Bronchial epithelial cell (primary cell): ENCODE measurements around the gene SPEG. TPM values are rescaled to one million over a fixed set of nuclear protein-coding genes. Genes with fewer than 3 reads are reported as not detected.

ENCODE experiments used
- DNase-seq: peaks from one replicate; pipeline ENCODE4 v3.0.0-alpha.2; 2010; ENCODE audit warnings: low read depth
- FAIRE-seq: peaks from 2 replicates; lab custom pipeline; 2011; peaks lifted over from hg19 to GRCh38; lab: Jason Lieb, UNC
- H3K27me3 ChIP-seq: 2 replicates; pipeline ENCODE4 v1.5.1; 2011; ENCODE audit warnings: low read length; ENCODE audit not compliant: control insufficient read depth, insufficient read depth
- H3K36me3 ChIP-seq: 2 replicates; pipeline ENCODE4 v1.5.1; 2011; ENCODE audit warnings: low read length; ENCODE audit not compliant: control insufficient read depth, insufficient read depth
- H3K4me3 ChIP-seq: 2 replicates; pipeline ENCODE4 v1.5.1; 2011; ENCODE audit warnings: mild to moderate bottlenecking, low read depth, low read length, control low read depth
- total RNA-seq: library from RNA; depleted of rRNA; stranded (reverse); fragments of >200 nt; gene quantifications from 2 replicates; pipeline ENCODE4 v1.2.1, GENCODE V29; 2014
- TF ChIP-seq, protein P1 (sequence below): IDR thresholded peaks from 2 replicates; pipeline ENCODE4 v1.5.1; 2011; ENCODE audit warnings: mild to moderate bottlenecking, moderate library complexity, low read length, control low read depth, inconsistent platforms; ENCODE audit not compliant: insufficient read depth, severe bottlenecking

Gene SPEG
- total RNA-seq, 1 donor from 2014 or later: 1.8 TPM

DNA sequence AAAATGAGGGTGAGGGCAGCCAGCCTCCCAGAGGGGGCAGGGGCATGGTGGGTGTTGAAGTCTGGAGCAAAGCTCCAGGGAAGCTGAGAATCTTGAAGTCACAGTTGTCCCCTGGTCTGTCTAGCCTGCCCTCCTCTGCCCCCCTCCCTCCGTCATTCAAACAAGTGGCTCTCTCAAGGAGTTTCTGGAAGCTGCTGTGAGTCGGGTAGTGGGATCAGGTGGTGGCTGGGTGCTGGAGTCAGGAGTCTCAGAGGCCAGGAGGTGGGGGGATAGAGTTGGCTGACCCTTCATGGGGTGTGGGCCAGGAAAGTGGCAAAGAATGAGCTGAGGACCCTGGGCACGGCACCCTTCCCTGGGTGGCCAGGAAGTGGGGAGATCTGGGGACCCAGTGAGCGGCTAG is 79.1 kb downstream of the SPEG start:
- Histone ChIP-seq H3K36me3 (no peaks in the 10 kb centered on the region), H3K27me3 (peaks cover 69% of the 10 kb centered on the region), H3K4me3 (no peak overlapping the region)
- FAIRE-seq (no peak), DNase-seq (no peak)
- TF ChIP-seq, protein P1, sequence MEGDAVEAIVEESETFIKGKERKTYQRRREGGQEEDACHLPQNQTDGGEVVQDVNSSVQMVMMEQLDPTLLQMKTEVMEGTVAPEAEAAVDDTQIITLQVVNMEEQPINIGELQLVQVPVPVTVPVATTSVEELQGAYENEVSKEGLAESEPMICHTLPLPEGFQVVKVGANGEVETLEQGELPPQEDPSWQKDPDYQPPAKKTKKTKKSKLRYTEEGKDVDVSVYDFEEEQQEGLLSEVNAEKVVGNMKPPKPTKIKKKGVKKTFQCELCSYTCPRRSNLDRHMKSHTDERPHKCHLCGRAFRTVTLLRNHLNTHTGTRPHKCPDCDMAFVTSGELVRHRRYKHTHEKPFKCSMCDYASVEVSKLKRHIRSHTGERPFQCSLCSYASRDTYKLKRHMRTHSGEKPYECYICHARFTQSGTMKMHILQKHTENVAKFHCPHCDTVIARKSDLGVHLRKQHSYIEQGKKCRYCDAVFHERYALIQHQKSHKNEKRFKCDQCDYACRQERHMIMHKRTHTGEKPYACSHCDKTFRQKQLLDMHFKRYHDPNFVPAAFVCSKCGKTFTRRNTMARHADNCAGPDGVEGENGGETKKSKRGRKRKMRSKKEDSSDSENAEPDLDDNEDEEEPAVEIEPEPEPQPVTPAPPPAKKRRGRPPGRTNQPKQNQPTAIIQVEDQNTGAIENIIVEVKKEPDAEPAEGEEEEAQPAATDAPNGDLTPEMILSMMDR: no peak

DNA sequence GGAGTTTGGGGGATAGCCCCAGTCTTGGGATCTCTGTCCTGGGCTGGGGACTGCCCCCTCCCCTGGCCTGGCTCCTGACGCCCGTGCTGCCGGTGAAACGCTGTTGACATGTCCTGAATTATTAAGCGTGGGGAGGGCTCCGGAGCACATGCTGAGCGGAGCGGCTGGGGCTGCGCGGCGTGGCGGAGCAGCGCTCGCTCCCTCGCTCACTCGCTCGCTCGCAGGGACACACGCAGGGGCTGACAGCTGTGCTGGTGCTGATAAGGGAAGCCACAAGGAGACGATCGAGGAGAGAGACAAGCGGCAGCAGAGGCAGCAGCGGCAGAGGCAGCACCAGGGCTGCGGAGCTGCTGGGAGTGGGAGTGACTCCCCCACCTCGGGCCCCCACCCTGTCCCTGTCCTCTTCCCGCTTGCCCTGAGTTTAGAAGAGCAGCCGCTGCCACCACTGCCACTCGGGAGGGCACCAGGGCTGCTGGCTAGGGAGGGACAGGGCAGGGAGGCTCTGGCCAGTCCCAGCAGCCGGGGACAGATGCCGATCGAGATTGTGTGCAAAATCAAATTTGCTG is 79.6 kb downstream of the SPEG start, which contains the start of gene ASIC4:
TSS of gene ASIC4 (plus strand) at position 287 of the 566 bp plus-strand sequence. CDS start at position 530, 243 bp downstream.
- Histone ChIP-seq H3K36me3 (no peaks in the 10 kb centered on the region), H3K27me3 (peaks cover 69% of the 10 kb centered on the region), H3K4me3 (no peak within 1 kb of the TSS)
- DNase-seq (no peak), FAIRE-seq (no peak)
- TF ChIP-seq, protein P1: no peak

DNA sequence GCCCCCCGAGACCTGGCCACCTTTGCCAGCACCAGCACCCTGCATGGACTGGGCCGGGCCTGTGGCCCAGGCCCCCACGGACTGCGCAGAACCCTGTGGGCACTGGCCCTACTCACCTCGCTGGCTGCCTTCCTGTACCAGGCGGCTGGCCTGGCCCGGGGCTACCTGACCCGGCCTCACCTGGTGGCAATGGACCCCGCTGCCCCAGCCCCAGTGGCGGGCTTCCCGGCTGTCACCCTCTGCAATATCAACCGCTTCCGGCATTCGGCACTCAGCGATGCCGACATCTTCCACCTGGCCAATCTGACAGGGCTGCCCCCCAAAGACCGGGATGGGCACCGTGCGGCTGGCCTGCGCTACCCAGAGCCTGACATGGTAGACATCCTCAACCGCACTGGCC is 80.2 kb downstream of the SPEG start:
- TF ChIP-seq, protein P1: no peak
- H3K36me3 ChIP-seq: no peaks in the 10 kb centered on the region
- no peak for FAIRE-seq
- no peak overlapping the region for H3K4me3 ChIP-seq
- H3K27me3 ChIP-seq: peaks cover 71% of the 10 kb centered on the region
- DNase-seq: no peak

DNA sequence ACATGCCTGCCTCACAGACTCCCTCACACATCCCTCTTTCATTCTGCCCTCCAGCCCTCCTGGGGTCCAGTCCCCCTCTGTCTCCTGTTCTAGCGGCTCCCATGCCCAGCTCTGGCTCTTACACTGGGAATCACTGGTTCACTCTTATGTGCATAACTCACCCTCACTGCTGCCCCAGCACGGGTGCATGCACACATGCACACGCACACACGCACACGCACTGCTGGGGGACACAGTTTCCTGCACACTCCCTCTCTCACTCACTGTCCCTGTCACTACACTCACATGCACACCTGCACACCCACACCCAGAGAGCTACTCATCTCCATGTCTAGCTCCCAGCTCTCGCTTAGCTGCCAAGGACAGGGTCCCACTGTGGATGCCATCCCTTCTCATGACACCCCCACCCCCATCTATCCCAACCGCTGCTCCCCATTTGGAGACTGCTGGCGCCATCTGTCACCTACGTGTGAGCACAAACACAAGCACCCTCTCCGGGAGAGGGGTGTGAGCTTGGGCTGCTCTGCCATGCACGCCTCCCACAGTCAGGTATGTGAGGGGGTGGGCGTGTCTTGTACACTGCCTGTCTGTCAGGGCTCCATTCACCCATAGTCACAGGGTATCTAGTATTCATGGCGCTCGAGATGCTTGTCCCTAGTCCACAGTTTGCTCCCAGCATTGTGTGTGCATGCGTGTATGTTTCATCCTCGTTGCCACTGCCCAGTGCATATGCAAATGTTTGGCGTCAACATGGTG is 81.4 kb downstream of the SPEG start:
- TF ChIP-seq, protein P1: no peak
- FAIRE-seq (no peak), DNase-seq (no peak)
- peaks cover 60% of the 10 kb centered on the region for H3K27me3 ChIP-seq
- H3K4me3 ChIP-seq: no peak overlapping the region
- no peaks in the 10 kb centered on the region for H3K36me3 ChIP-seq

DNA sequence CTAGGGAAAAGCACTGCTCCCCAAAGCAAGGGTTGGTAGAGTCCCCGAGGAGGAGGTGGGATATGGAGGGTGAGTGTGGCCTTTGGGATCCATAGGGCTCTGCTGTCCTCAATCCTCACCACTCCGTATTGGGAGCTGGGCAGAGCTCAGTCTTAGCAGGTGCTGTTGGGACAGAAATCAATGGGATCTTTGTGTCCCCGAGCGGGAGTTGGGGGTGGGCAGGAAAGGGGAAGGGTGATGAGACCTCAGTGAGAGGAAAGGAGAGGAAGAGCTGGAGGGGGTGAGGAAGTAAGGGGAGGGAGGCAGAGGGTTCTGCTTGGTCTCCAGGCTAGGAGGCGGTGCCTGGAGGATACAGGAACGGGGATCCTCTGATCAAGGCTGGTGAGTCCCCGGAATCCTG is 82.2 kb downstream of the SPEG start:
- Histone ChIP-seq H3K36me3 (no peaks in the 10 kb centered on the region), H3K27me3 (peaks cover 57% of the 10 kb centered on the region), H3K4me3 (no peak overlapping the region)
- DNase-seq (no peak), FAIRE-seq (no peak)
- TF ChIP-seq, protein P1: no peak
